Pulmonary artery endothelial cell (primary cell): ENCODE data around the gene CABCOCO1. TPM values are rescaled to one million over a fixed set of nuclear protein-coding genes. Genes with fewer than 3 reads are reported as not detected.
A peak's percentile ranks its signal among the peaks of the same experiment; 100 is the strongest.

Experiments
- DNase-seq: peaks from one replicate; pipeline ENCODE4 v3.0.0-alpha.2; 2011; ENCODE audit warnings: low read depth, low spot score
- total RNA-seq: library from RNA; depleted of rRNA; stranded (reverse); fragments of >200 nt; gene quantifications from 2 replicates; pipeline ENCODE4 v1.2.3, GENCODE V29; 2014

The CABCOCO1 gene
- total RNA-seq, 1 donor from 2014 or later, result 0.33 TPM

DNA sequence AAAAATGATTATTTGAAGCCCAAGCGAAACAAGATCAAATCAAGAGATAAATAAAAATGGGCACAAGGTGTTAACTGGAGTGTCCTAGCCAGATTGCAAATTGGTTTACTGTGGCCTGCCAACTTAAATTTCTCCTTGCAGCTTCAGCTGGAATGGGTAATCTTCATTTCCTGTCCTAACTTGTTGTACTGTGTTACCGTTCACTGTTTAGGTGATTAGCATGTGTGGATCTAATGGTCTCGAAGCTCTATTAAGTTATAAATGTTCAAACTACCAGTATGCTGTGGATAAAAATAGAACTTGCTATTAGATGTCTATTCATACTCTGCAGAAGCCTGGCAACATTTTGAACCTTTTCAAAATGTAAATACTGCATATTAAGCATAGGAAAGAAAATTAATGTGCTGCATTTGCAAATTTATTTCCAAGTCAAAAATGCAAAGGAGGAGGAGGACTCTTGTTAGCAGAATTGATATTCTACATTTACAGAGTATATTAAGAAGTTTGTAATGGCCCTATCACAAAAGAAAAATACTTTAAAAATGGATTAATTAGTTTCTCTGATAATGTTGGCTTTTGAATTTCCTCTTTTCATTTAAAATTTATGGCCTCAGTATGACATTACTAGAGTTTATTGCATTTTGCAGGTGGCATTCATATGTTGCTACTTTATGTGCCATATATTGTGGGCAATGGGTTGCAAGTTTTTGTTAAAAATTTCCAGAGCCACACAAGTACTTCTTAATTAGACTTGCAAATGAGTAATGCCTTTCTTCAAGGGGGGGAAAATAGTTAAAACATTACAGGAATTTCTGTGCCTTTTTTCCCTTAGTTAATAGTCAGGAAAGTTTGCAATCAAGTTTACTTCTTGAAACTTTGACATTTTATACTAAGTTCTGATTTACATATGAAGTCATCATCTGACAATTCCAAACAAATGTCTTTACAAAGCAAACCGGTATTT lies 92.1 kb downstream of the CABCOCO1 start:
- no peak for DNase-seq

DNA sequence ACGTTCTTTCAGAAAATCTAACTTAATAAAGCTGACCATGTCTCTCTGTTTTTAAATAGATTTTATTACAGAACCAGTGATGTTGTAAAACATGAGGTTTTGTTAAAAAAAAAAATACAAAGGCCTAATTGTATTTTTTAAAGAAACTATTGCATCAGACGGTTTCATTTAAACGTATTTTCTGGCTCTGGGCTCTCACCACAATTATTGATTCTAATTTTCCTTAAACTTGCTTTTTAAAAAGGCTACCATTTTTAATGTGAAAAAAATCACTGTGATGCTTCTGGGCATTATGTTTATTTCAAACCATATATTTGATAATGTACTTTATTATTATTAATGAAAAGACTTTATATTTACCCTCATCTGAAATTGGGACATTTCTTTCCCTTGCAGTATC lies 94.3 kb downstream of the CABCOCO1 start:
- DNase-seq, result no peak

DNA sequence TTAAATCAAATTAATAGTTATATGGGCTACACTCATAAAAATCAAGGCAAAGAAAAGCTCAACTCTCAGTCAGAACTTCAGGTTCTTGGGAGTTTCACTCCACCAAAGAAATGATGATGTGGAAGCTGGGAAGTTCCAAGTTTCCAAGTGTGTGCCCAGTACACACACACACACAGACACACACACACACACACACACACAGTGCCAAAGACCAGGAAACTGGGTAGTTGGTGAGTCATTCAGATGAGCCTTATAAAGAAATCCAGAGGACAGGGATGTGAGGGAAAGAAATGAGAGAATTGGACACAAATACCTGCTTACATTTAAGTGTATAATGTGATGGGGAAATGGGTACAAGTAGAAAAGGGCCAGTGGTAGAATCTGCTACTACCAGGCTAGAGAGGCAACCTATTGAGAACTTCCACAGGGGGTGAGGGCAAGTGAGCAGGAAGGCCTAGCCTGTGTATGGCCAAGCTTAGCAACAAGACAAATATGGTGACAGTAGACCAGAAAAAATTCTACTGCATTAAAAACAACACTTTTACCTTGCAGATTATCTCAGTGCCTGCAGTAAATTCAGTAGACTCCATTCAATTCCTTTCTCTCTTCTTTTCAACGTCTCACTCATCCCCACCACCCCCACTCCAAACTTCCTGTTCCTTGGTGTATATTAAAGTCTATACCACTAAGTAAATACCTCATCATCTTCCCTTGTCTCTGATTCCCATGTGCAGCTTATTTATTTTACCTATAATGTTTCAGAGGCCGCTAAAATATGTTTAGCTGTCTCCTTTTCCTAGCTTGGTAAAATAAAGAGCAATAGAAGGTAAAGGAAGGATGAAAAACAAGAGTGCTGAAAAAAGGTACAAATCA lies 95.0 kb downstream of the CABCOCO1 start:
- peak; percentile 33 for DNase-seq

DNA sequence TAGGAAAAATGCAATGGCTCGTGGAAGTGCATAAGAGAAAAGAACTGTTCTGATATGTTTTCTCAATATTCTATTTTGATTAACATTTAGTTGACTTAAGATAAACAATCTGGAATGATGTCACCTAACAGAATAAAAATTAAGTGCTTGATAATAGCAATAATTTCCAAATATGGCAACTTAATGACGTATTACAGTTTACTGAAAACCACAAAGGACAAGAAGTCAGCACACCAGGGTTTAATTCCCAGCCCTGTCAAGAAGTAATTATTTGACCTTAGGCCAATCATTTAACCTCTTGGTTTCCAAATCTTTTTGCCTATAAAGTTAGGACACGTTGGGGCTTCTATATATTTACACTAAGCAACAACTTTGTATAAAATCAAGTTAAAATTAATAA lies 95.7 kb downstream of the CABCOCO1 start:
- no peak for DNase-seq

DNA sequence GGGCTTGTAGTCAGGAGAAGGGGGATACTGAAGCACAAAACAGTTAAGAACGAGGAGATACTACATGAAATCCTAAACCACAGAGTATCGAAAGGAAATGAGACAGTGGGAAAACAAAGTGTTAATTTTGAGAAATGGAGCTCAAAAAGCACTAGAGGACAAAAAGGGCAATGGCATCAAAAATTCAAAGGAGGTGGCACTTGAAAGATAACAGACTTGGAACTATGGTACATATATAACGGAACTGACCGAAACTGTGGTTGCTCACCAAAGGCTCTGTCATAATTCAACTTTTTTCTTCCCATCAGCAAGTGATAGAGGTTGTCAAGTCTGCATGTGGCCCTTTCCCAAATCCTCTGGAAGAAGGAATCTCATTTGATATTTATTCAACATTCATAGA lies 97.0 kb downstream of the CABCOCO1 start:
- no peak for DNase-seq

DNA sequence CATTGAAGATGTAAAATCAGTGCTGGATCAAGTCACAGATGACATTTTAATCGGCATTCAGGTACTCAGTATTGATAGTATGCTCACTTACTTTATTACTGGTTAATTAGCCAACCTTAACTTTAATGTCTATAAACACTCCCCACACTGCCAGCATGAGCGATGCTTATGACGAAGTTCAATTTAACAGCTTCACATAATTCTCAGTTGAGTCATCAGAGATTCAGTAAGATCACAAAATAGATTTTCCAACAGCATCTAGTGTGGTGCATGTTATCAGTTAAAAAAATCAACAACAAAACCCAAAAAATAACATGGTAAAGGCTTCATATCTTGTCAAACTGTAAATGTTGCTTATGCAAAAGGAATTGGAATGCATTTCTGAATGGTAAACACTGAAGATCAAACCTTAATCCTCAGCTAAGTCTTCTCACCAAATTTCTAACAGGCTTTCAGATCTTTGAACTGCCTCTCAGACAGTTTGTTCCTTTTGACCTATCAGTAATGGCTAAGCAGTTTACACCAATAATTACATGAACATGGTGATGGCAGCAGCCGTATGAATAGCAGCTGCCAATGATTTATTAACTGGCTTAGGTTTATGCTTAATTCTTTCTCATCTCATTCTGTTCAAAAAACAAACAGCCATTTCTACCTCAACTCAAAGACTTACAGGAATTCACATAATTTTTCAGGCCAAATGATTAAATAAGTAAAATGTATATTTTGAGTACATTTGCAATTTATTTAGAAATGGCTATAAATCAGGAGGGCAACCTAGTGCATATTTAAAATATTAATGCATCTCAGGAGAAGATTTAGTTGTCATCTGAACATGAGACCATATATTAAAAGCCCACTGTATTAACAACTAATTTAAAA lies 98.5 kb downstream of the CABCOCO1 start:
- no peak for DNase-seq

DNA sequence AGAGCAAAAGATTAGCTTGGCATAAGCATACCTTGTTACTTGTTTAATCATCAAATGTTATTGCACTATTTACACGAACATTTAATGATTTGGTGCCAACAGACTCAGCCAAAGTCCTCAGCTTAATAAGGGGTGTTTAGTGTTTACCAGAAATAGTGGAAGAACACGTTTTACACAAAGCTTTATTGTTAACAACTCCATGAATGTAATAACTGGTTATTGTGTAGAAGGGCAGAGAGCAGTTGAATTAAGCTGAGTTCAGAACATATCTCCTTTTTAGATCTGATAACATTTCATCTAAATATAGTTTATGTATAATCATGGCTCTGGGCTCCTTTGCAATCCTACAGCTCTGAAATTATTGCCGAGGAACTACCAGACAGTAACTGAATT lies 99.1 kb downstream of the CABCOCO1 start:
- no peak for DNase-seq

DNA sequence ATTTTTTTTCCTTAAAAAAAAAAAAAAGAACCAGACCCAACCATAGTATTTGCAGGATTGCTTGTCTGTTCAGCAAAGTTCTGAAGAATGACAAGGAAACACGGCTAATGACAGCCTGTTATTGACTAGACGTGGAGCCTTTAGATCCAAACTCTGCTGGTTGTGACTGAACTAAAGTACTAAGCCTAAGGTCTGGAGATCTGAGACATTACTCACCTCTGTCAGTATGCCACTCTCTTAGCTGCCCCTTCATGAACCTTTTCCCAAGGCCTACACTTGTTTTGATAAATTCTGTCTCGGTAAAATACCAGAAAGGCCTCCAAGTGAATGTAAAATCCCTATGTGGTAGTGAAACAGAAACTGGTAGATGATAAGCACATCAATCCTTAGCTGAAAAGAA lies 101.0 kb downstream of the CABCOCO1 start:
- no peak for DNase-seq

DNA sequence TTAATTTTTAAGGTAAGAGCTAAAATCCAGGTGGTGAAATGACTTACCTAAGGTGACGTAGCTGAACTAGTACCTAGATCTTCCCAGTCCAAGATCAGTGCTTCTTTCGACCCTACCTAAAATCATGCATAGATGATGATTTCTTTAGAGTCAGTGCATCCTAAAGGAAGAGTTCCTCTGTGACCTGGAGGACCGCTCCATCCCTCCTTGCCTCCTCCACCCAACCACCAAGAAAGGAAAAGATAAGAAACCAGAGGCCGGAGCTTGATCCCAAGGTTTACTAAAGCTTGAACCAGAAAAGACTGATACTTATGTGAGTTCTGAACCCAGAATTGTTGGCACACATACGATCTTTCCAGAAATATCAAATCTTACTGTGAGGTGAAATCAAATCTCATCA lies 101.8 kb downstream of the CABCOCO1 start:
- DNase-seq, result no peak

DNA sequence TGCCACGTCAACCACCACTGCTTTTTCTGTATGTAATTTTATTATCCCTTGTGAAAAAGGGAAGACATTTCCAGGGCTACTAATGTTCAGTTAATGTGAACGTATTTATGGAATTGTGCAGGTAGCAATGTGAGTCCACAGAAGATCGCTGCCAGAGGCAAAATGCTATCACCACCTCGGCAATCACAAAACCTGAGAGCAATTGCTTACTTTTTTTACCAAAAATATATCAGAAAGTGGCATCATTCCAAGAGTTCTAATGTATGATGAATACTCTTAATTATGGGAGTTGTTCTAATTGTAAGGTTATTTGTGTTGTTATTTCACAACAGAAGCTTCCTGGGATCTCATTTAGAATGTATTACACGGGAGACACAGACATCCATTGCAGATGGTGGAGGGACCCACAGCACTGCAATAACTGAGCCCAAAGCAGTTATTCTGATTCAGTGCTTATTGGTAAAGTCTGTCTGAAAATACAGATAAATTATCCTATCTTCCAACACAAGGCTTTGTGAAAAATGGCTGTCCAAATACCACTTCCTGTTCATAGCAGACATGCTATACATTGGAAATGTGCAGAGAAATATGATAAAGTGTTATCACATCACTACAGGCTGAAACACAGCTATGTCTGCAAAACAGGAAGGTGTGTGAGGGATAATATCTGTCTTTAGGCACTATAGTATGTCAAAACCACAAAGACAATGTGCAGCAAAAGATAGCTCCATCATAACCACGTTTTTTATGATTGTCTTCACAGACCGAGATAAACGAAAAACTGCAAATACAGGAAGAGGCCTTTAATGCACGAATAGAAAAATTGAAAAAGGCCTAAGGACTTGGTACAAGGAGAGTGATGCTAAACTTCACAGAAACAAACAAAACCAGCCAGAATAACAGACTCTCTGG lies 102.7 kb downstream of the CABCOCO1 start:
- DNase-seq, result no peak

DNA sequence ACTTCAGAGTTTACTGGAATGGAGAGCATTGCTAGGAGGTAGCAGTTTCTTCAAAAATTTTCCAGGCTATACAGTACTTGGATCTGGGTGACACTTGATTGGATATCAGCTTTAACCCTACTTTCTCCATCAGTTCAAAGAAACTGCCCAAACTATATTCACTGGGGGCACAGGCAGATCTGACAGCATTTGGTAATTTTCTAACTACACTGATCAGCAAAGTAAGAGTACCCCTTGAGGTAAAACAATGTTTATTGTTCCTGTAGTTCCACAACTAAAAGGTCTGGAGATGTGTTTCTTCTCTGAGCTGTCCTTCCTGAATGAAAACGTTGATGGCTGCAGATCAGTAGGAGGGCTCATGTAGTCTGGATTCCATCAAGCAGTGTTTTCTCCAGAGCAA lies 104.2 kb downstream of the CABCOCO1 start:
- DNase-seq, result no peak

DNA sequence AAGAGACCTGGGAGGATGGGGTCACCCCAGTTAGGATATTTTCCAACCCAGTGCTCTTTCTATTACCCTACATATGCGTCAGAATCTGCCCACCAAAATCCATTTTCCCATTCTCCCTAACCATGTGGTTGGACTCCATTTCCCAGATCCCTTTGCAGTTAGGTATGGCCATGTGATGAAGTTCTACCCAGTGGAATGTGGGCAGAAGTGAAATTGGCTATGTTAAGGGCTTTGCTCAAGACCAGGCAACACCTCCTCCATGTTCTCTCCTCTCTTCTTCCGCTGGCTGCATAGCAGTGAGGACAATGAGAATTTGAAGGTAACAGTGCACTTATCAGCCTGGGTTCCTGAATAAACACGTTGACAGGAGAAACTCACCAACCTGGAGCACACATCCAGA lies 111.3 kb downstream of the CABCOCO1 start:
- no peak for DNase-seq

DNA sequence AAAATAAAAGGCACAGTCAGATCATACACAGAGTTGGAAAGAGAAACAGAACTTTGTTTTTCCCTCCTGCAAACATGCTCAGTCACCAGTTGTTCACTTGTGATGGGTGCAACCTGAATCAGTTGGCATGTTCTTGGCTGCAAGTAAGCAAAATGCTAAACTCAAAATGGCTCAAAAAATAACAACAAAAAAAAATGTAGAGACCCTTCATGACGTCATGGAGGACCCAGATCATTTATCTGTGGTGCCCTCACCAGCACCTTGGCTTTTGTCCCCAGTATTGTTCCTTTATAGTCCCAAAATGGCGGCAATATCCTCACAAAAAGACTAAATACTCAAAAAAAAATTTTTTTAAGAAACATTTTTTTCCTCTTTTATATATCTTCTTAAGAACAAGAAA lies 112.4 kb downstream of the CABCOCO1 start:
- DNase-seq, result no peak

DNA sequence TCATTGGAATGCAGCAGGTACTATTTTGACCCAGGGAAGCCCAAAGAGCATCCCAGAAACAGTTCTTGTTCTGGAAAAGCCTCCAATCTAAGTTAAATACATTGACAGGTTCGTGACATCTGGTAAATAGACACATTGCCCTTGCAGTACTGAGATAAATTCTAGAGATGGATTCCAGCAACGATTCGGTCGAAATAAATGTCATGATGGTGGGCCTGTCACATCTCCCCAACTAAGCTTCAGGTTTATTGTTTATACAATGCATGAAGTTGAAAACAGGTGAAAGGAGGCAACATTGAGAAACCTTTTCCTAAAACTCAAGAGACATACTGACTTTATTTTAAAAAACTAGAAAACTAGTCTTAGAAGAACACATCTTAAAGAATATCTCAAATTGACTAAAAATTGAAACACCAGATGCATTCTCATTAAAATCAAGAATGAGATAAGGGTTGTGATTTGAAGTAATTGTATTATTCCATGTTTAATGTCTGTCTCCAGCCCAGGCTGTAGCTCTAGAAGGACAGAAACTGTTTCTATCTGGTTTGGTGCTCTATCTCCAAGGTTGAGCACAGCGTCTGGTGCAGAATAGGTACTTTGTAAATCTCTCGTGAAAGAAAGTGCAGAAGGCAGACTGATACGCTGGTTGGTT lies 114.0 kb downstream of the CABCOCO1 start:
- DNase-seq, result no peak

DNA sequence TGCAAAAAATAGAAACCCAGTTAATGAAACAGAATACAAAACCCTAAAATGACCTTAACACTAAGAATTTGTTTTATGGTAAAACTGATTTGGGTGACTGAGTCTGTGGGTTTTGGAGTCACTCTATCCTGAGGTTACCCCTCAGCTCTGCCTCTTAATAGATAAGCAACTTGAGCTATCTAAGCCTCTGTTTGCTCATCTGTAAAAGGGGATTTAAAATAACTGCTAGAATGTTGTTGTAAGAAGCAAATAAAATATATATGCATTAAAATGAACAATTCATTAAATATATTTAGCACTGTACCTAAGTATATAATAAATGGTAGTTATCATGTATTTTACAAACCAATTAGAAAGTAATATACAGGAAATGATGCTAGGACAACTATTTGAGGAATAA lies 115.4 kb downstream of the CABCOCO1 start:
- DNase-seq, result no peak

DNA sequence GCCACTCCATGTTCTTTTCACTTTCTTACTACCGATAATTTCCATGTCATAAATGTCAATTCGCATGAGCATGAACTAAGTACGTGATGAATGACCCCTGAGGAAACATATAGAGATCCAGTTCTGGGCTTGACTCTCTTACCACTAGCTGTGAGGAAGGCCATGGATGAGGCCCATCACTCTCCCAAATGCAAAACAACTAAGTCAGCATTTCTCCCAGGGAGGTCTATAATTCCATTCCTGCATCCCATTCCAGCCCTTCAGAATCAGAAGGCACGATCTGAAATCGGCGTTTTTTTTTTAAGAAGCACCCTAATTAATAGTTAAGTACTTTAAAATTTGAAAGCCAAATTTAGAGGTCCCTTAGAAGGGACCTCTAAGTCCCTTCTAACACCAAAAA lies 116.5 kb downstream of the CABCOCO1 start:
- no peak for DNase-seq

DNA sequence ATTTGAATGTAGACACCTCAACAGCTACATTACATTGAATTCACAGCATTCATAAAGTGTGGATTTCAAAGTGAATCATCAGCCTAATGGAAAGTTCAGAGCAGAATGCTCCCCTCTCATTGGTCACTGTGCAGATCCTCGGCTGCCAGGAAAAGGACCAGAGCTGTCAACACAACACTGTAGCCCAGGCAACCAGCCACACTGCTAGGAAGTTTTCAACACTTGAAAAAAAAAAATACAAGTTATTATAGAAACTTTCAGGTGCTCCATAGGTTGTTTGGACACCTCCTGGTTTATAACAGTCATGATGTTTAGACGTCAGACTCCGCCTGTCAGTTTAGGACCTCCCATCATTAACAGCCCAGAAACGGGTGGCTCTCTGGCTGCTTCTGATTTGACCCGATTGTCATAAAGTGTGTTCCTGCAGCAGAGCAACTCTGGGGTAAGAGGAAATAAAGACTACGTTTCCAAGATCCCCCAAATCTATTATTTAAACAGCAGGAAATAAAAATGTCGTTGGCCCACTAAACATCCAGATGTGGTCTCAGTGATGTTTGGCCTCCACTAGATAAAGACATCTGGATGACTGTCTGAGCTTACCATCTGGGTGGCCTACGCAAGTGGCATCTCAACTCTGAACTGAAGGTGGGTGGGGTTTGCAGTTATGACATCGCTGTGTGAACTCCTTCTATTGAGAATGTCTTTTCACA lies 117.4 kb downstream of the CABCOCO1 start:
- peak; percentile 36 for DNase-seq

DNA sequence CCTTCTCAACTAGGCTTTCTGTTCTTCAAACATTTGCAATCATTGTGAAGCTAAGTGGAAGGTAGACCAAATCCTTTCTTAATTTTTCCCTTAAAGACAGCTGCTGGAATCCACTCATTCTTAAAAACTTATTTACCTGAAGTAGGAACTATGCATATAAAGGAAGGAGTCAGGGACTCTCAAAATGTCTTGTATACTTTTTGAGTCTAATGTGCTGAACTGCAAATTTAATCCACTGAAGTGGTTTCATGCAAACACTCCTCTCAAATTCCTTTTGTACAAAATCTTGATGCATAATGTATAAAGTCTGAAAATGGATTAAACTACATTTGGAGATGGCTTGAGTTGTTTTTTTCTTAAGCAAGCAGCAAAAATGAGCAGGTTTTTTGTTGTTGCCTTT lies 118.0 kb downstream of the CABCOCO1 start:
- no peak for DNase-seq

DNA sequence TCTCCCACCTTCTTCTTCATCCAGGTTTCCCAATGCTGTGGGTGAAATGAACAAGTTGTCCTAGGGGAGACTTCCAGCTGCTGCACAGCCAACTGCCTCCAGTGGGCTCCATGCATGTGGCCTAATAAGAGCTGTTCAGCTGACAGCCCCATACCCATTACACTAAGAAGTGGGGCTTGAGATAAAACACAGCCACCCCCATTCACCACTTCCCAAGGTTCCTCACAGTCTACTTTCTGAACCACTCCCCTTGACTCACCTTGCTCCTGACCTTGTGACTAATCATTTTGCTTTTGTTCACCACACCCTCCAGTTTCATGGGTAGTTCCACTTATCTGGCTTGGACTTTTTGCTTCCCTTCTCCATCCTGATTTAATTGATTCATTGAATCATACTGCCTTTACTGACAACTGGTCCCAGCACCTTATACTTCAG lies 119.3 kb downstream of the CABCOCO1 start:
- no peak for DNase-seq
